Right lung (tissue), 5 donors: Measurements from ENCODE around the gene SHLD1. TPM values are rescaled to one million over a fixed set of nuclear protein-coding genes. Genes with fewer than 3 reads are reported as not detected.
A peak's percentile ranks its signal among the peaks of the same experiment; 100 is the strongest.

Experiments used
- DNase-seq, 2 donors: peaks; one replicate each; pipeline ENCODE4 v3.0.0-alpha.2; 2013
- polyA plus RNA-seq, 5 donors: library from polyadenylated mRNA; unstranded; fragments of 120-200 nt; gene quantifications; one replicate each; pipeline versions ENCODE4 v1.2.1 to v1.2.3, GENCODE V29; 2013; ENCODE audit warnings: inconsistent platforms in 1 of 5, low replicate concordance in 1 of 5; ENCODE audit not compliant: insufficient read length in 5 of 5, insufficient read depth in 1 of 5

Gene SHLD1
- polyA plus RNA-seq, 5 donors = 7.7 to 9.1 (median 8.1) TPM

DNA sequence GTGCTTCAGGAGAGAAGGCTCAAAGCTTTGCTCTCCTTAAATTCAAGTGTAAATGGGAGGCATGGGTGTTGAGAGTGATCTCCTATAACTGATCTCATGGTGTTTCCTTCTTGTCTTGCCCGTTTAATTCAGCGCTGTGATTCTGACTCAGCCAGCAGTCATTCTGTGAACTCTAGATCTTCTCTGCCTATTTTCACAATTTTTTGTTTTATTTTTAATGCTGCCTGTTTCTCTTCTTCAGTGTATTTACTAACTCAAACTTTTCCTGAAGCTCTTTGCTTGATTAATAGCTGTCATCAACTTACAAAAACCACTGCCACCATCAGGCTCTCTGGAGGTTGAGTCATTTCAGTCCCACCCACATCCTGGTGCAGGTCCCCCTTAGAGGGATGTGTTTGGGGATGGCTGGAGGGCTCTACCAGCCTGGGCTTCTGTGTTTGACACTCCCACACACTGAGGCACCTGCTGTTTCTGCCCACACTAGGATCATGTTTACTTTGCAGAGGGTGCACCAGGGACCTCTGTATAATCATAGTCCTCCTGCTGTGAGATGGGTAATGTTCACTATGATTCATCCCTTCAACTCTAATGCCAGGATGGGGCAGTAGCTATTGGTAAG is 94.0 kb downstream of the SHLD1 start:
- no peak for DNase-seq

DNA sequence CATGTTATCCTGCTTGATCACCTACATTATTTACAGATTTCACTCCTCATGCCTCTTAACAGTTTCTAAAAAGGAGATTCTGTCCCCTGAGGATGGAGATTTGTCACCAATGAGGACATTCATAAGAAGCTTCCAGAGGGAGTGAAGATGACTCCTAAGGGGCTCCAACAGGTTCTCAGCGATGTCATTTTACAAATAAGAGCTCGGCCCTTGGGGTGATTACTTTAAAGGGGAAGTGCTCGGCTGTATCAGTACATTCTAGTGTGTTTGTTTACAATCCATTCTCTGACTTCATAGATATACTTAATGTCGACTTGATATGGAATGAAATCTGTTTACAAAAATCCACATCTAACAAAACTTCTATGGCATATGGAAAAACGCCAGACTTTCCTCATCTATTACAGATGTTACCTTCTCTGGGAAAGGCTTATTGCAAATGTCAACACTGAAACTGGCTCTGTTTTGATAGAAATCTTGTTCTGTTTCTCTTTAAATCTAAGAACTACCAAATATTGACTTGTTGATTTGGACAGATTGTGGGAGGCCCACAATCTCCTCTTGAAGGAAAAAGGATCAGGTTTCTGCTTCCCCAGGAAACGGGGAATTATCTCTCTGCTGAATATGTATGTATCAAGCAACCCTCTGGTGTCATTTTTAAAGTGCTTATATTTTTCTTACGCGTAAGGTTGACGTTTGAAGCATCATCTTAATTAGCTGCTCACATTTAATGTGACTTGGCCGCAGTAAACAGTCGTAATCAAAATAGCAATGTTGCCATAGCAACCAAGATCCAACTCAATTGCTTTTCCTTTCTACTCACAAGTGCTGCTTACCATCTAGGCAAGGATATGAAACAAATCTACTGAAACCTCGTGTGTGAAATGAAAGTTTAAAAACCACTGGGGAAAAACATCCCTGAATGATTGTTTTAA is 95.7 kb downstream of the SHLD1 start:
- DNase-seq = peak; percentile 55 to 69

DNA sequence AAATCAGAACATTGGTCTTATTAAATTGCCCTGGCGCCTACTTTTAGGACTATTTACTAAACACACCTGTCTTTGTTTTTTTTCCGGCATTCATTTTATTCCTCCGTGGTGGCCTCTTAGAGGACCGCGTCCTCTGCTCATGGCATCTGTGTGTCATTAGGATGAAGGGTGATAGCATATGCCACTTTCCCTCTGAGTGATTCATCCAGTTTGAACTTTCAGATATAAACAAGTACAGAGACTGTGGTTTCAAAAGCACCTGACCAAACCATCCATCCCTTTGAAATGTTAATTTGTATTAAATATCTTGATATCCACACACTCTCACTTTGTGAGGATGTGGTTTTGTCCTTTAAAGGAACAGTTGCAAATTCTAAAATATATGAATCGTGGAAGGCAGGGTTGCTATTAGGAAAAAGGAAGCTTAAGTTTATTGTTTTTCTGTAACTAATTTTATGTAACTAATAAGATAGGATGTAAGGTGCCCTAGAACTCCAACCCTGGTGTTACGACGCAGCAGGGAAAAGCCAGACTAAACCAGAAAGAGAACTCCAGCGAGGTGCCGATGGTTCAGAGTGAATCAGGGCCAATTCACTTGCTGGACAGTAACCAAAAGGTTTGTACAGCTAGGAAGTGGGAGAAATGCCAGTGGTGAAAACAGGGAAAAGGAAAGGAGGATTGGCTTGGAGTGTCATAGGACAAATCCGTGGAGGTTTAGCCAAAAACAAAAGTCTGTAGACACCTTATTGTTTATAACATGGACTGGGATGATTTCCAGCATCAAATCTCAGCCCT is 98.7 kb downstream of the SHLD1 start:
- DNase-seq = no peak

DNA sequence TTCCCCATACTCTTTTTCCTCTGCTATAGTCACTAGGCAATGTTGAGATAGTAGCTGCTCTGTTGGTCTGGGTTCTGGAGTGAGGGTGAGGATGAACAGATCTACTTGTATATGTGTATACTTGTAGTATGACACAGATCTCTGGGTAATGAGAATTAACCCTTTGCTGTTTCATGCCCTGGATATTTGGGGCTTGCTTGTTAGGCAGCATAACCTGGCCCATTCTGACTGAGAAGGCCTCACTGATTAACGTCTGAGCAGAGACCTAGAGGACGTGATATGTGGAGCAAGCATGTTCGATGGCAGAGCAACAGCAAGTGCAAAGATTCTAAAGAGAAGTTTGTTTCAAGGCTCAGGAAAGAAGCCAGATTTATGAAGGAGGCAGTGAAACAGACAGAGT is 105.7 kb downstream of the SHLD1 start:
- DNase-seq = no peak

DNA sequence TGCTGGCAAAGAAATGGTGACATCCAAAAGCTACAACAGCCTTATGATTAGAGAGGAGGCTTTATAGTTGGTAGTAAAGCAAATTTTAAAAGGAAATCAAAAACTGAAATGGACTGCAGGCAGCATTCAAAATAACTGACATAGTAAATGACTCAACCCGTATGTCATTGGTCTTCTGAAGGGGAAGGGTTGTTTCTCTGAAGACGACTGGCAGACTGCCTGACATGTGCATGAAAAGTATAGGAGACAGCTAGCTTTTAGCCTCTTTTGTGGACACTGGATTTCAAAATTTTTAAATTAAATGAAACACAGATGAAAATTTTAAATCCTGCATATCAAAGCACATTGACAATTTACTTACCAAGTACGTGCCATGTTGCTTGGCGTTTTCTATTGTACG is 109.4 kb downstream of the SHLD1 start:
- DNase-seq = no peak

DNA sequence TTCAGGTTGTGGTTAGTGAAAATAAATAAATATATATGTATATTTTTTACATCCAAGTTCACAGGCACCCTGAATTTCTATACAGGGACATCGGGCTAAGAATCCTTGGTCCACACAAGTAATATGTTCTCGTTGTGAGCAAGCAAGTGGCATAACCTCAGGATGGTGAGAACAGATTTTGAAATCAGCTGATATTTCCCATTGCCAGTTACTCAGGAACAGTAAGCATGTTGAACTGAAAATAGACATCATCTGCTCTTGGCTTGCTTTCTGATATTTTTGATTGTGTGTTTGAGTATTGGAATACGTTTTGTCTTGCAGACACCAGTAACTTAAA is 112.5 kb downstream of the SHLD1 start:
- DNase-seq = no peak

DNA sequence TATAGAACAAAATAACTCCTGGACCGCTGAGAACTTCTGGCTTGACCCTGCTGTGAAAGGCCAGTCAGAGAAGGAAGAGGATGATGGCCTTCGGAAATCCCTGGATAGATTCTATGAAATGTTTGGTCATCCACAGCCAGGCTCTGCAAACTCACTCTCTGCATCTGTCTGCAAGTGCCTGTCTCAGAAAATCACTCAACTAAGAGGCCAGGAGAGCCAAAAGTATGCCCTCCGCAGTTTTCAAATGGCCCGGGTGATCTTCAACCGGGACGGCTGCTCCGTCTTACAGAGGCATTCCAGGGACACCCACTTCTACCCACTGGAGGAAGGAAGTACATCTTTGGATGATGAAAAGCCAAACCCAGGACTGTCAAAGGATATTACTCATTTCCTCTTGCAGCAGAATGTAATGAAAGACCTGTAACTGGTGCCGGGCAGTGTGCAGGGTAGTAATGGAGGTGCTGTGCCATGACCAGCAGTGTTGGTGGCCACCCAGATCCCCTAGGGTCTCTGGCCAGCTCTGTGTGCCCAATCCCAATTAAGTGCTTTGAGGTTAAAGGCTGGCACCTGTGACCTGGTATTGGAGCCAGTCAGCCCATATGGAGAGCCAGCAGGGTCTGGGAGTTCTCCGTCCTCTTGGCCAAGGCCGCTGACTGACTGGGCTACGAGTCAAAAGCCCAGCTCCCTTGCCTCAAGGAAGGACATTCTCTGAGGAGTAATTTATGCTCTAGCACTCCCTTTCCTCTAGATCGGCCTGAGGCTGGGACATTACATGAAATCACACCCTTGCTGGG is 113.0 kb downstream of the SHLD1 start:
- no peak for DNase-seq

DNA sequence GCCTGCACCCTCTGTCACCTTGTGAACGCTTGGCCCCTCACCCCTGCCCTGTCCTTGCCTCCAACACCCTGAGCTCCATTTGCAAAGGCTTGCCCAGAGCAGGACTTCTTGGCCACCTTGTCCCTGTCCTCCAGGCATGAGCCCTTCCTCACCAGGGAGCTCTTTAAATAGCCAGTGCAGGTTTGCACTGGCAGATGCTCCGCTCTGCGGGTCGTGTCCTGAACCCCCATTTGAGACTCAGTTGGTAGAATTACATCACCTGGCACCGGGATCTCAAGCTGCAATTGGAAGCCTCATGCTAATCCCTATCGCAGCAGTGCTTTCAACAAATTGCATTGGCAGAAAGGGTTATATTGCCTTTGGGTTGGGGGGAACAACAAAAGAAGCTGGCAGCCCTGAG is 114.2 kb downstream of the SHLD1 start:
- no peak for DNase-seq

DNA sequence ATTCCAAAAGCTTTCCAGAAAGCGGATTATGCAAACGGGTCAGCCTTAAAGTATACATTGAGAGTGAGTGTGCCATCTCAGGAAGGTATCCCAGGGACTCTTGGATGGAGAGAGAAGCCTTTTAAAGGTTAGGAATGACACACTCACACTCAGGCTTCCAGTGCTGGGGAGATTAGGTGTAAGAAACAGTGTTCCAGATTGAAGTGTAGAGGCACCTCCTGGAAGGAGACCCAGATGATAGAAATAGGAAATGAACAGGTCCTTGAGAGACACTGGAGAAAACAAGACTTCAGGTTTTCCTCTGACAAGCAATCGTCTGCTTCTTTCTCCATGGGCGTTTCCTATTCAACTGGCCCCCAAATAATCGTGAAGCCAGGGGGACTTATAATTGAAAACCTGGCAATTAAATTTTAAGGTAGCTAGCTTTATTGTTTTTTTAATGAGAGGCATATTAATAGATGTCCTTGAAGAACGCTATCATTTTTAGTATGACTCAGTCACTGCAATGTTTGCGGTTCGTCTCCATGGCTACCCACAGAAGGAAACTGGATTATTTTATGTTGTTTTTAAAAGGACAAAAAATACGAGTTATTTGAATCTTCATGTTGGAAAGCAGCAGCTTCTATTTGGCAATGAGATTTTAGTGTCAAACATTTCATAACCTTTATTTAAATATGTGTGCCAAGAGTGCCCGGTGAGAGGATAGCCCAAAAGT is 114.8 kb downstream of the SHLD1 start:
- DNase-seq = no peak

DNA sequence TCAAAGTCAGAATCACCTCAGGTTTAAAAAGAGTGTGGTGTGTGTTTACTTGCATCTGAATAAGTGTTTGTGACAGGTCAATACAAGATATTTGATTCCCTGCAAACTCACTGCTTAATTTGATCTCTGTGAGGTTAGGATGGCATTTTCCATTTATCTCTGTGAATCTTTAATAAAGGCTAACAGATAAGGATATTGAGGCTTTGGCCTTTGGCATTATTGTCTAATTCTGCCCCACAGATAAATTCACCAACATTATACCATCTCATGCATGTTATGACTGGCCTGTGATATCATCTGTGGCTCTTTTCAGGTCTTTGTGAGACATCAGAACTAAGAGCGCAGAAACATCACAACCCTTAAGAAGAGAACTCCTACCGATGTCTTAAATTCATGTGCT is 115.4 kb downstream of the SHLD1 start:
- DNase-seq = no peak

DNA sequence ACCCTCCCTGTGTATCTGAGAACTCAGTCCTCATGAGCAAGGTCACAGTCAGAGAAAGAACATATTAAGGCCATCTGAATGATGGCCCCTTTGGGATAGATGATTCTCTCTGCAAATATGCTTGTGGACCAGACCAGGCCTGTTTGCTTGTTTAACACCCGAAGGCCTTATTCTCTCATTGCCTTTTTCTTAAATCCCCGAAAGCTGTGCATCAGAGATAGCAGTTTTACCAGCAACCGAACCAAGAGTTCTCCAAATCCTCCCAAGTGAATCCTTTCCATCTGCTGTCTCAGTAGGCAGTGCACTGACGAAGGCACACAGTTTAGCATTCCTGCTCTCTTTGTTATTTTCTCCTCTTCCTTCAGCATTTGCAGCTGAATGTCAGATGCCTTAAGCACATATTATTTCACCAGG is 120.4 kb downstream of the SHLD1 start:
- DNase-seq = no peak

DNA sequence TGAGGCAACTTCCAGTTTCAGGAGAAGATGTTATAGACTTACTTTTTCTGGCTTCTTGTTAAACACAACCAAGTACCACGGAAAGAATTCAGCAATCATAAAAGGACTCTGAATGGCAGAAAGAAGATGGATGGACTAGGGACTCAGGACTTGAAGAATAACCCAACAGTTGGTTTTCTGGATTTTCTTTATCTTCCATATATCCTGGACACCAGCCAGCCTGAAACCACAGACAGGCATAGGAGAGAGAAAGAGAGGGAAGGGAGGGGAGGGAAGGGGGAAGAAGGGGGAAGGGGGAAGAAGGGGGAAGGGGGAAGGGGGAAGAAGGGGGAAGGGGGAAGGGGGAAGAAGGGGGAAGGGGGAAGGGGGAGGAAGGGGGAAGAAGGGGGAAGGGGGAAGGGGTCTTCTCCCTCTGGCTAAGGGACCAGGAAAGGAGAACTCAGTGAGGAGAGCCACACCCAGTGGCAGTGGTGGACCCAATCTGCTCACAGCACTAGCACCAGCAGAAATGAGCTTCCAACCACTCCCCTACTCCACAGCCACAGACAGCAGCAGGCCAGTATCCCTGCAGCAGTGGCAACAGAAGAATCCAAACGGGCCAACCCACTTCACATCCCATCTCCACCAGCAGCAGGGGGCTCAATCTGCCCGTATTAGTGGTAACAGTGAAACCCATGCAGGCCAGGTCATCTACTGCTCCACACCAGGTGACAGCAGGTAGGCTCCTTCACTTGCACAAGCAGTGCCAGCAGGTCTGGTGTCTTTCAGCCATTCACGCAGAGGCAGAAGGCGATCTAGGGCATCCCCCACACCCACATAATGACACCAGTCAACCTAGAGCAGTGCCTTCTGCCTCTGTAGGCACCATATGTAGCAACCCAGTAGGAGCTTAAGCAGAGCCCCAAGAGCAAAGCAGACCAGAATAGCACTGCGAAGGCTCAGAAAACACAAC is 121.5 kb downstream of the SHLD1 start:
- no peak for DNase-seq

DNA sequence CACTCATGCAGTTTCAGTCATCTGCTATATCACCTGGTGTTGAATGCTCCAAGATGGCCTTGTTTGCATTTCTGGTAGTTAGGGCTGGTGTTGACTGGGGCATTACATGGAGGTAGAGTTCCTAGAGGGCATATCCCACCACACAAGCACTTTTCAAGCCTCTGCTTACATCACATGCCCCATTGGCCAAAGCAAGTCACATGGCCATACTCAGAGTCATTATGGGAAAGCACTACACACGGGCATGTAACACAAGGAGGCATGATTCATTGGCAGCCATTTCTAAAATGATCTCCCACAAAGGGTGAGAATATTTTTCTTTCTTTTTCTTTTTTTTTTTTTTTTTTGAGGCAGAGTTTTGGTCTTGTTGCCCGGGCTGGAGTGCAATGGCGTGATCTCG is 126.9 kb downstream of the SHLD1 start:
- no peak for DNase-seq

DNA sequence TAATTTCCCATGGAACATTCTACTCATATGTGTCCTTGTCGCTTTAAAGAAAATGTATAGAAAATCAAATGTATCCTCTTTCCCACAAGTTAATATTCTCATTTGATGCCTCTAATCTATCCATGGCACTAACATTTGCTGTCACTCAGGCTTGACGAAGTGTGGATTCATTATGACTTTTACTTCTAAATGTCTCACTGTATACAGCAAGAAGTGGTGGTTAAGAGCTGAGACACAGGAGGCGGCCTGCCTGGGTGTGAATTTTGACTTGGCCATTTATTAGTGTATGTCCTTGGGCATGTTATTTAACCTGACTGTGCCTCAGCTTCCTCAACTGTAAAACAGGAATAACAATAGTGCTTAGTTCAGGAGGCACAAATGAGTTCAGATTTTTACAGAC is 130.1 kb downstream of the SHLD1 start:
- DNase-seq = no peak

DNA sequence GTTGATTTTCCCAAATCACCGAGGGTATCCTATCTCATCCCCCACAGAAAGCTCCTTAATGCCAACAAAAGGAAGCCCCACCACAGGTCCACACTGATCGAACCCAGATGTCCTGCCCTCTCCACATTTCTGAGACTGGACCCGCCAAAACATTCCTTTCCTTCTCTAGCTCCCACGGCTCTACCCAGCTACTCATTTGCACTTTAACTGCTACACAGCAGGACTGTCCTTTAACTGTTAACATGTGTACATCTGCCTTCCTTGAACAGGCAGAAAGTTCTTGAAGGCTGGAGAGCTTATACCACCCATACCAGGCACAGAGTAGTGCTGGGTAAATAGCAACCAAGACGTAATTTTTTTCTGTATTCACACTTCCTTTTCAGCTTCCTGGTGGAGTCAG is 131.5 kb downstream of the SHLD1 start:
- DNase-seq = no peak

DNA sequence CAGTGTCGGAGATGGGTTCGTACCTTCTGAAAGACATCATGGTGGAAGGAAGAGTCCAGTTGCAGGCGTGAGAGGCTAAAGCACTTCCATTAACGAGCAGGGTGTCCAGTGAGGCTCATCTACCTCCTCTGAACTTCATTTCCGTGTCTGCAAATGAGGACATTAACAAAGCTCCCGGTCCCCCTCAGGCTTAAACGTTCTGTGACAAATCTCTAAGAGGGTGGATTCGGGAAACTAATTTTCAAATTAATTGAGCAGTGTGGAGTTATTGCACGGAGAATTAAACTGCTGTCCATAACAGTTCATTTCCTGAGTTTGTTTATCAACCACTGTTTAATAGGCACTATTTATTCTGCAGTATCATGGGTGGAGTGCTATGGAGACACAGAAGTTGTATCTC is 132.0 kb downstream of the SHLD1 start:
- no peak for DNase-seq

DNA sequence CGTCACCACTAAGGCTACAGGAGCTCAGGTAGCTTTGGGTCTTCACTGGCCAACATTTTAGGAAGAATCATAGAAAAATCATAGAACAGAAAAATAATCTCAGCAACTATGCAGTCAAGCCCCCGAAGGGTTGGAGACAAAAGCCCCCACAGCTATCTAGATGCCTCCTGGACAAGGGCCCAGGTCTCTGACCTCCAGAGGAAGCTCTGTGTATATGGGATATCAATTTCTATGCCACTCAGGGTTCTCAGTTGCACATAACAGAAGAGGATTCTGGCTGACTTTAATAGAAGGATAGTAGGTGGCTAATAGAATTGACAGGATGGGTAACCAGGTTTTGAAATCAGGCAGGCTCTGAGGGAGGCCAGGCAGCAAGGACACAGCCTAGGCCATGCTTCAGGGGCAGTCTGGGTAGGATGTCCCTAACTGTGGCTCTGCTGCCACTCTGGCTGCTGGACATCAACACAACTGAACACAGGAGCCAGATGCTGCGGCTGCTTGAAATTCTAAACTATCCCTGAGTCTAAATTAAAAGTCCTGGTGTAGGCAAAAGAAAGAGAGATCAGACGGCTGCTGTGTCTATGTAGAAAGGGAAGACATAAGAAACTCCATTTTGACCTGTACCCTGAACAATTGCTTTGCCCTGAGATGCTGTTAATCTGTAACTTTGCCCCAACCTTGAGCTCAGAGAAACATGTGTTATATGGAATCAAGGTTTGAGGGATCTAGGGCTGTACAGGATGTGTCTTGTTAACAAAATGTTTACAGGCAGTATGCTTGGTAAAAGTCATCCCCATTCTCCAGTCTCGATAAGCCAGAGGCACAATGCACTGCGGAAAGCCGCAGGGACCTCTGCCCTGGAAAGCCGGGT is 134.5 kb downstream of the SHLD1 start:
- DNase-seq = no peak

DNA sequence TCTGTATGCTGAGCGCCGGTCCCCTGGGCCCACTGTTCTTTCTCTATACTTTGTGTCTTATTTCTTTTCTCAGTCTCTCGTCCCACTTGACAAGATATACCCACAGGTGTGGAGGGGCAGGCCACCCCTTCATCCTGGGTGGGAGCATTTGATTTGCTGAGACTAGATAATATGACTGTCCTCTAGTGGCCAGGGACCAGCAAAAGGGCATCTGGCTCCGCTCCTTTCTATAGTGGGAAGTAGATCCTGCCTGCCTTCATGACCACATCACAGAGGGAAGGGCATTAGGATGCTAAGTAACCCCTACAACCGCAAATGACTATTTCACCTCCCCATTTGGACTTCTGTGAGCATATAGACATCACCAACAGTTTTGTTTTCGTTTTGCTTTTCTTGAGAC is 135.7 kb downstream of the SHLD1 start:
- DNase-seq = no peak

DNA sequence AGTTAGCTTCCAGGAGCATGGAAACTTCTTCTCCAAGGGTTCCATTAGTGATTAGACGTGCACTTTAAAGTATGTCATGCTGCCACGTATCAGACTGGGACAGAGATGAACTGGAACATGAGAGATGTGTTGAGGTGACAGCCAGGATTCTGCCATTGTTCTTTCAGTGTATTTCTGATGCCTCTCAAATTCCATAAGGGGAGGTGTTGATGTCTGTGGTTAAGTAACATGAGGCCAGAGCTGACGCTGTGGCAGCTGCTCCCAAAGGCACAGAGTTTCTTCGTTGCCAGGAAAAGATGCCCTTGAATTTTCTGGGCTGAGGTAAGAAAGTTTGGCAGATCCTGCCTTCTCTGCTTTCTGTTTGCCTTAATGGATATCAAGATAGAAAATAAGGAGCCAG is 136.6 kb downstream of the SHLD1 start:
- no peak for DNase-seq
